BLaER1 (cell line): Measurements from ENCODE around the gene ARHGEF26.

Experiments
- H3K27ac ChIP-seq: shearing (Covaris generic); formaldehyde crosslinking; 2 replicates; pipeline ENCODE4 v1.8.1; 2022
- H3K27me3 ChIP-seq: shearing (Covaris generic); formaldehyde crosslinking; 2 replicates; pipeline ENCODE4 v1.8.1; 2022
- H3K36me3 ChIP-seq: shearing (Covaris generic); formaldehyde crosslinking; 2 replicates; pipeline ENCODE4 v1.8.1; 2022
- H3K4me1 ChIP-seq: shearing (Covaris generic); formaldehyde crosslinking; 2 replicates; pipeline ENCODE4 v1.8.1; 2022
- H3K4me2 ChIP-seq: shearing (Covaris generic); formaldehyde crosslinking; 2 replicates; pipeline ENCODE4 v1.8.1; 2022
- H3K4me3 ChIP-seq: shearing (Covaris generic); formaldehyde crosslinking; 2 replicates; pipeline ENCODE4 v1.8.1; 2022
- H3K9ac ChIP-seq: shearing (Covaris generic); formaldehyde crosslinking; 2 replicates; pipeline ENCODE4 v1.8.1; 2022
- H3K9me3 ChIP-seq: shearing (Covaris generic); formaldehyde crosslinking; 2 replicates; pipeline ENCODE4 v1.8.1; 2022
- H4K20me1 ChIP-seq: shearing (Covaris generic); formaldehyde crosslinking; 2 replicates; pipeline ENCODE4 v1.8.1; 2022
- Cebpa-rat ChIP-seq: shearing (Covaris generic); IDR thresholded peaks from 2 replicates; pipeline ENCODE4 v1.8.1; 2022

The ARHGEF26 gene

DNA sequence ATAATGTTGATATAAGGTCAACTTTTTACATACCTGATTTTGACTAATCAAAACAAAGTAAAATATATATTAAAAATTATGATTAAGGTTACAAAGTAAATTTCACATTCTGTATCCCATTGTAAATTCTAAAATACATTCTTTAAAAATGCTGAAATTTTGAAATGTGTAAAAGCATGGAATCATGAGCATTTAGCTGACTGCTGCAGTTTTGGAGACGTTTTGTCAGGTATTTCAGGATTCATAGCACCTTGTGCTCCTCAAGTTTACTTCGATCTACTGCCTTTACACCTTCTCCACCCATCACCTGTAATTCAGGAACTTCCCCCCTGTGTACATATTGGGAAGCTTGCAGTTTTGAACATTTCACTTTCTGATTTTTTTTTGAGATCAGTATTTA, 71.0 kb downstream of the ARHGEF26 start:
- no peaks in the 10 kb centered on the region for H3K27me3 ChIP-seq
- no peak overlapping the region for H3K9ac ChIP-seq
- H3K27ac ChIP-seq, result no peak overlapping the region
- H3K9me3 ChIP-seq, result no peaks in the 10 kb centered on the region
- H4K20me1 ChIP-seq, result no peaks in the 10 kb centered on the region
- H3K4me3 ChIP-seq, result no peak overlapping the region
- H3K4me1 ChIP-seq, result peaks cover 18% of the 10 kb centered on the region
- H3K4me2 ChIP-seq, result no peak overlapping the region
- no peaks in the 10 kb centered on the region for H3K36me3 ChIP-seq
- TF ChIP-seq Cebpa-rat, result no peak

GRCh38 chr3:154193000-154193615, 71.9 kb downstream of the ARHGEF26 start:
- Histone ChIP-seq H3K27ac (no peak overlapping the region), H3K4me2 (no peak overlapping the region), H3K9me3 (no peaks in the 10 kb centered on the region), H3K36me3 (no peaks in the 10 kb centered on the region), H3K4me1 (peaks cover 16% of the 10 kb centered on the region), H3K4me3 (no peak overlapping the region), H3K27me3 (no peaks in the 10 kb centered on the region), H3K9ac (no peak overlapping the region), H4K20me1 (no peaks in the 10 kb centered on the region)
- no peak for TF ChIP-seq Cebpa-rat

DNA sequence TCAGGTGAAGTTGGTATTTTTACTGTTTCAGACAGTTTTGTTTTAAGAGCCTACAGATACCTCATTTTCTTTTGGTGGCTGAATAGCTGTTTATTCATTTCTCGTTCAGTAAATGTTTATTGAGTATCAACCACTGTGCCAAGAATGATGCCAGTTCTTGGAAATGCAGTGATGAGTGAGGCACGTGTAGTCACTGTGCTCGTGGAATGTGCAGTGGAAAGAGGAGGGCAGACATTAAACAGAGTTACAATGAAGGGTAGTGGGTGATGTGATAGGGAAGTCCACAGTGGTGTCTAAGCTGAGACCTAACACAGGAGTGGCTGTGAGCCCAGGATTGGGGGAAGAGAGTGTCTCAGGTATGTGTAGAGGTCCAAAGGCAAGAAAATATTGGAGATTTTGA, 73.7 kb downstream of the ARHGEF26 start:
- Histone ChIP-seq H3K4me3 (no peak overlapping the region), H3K9ac (no peak overlapping the region), H3K27me3 (no peaks in the 10 kb centered on the region), H3K9me3 (no peaks in the 10 kb centered on the region), H3K27ac (no peak overlapping the region), H3K4me1 (no peaks in the 10 kb centered on the region), H4K20me1 (no peaks in the 10 kb centered on the region), H3K4me2 (no peak overlapping the region), H3K36me3 (no peaks in the 10 kb centered on the region)
- TF ChIP-seq Cebpa-rat, result no peak

DNA sequence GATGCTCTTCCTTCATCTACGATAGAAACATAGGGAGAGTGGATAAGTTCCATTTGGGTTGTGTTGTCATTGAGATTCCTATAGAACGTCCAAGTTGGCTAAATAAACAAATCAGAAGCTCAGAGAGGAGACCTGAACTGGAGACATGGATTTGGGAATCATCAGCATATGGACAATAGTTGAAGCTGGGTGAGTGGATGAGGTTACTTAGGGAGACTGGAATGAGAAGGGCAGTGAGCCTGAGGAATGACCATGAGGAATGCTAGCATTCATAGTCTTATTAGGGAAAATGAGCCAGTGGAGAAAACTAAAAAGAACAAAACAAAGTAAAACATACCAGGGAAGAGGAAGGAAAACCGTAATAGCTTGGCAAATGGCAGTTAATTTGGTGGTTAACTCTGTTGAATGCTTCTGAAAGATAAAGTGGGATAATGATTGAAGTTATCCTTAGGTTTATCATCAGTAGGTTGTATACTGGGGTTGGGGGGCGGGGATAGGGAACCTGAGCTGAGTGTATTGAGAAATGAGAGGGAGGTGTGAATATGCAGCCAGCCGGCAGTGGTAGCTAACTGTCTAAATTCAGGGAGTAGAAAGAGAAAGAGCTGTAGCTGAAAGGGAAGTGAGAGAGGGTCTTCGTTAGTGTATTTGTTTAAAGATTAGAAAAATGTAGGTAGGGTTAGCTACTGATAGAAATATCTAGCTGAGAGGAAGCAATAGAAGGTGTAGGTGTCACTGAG, 74.6 kb downstream of the ARHGEF26 start:
- Histone ChIP-seq H4K20me1 (no peaks in the 10 kb centered on the region), H3K27ac (no peak overlapping the region), H3K4me3 (no peak overlapping the region), H3K9me3 (no peaks in the 10 kb centered on the region), H3K36me3 (no peaks in the 10 kb centered on the region), H3K9ac (no peak overlapping the region), H3K4me1 (no peaks in the 10 kb centered on the region), H3K27me3 (no peaks in the 10 kb centered on the region), H3K4me2 (no peak overlapping the region)
- no peak for TF ChIP-seq Cebpa-rat

GRCh38 chr3:154197751-154198150, 76.6 kb downstream of the ARHGEF26 start:
- TF ChIP-seq Cebpa-rat, result no peak
- Histone ChIP-seq H3K27me3 (no peaks in the 10 kb centered on the region), H4K20me1 (no peaks in the 10 kb centered on the region), H3K9ac (no peak overlapping the region), H3K27ac (no peak overlapping the region), H3K4me1 (no peaks in the 10 kb centered on the region), H3K4me2 (no peak overlapping the region), H3K36me3 (no peaks in the 10 kb centered on the region), H3K4me3 (no peak overlapping the region), H3K9me3 (no peaks in the 10 kb centered on the region)

DNA sequence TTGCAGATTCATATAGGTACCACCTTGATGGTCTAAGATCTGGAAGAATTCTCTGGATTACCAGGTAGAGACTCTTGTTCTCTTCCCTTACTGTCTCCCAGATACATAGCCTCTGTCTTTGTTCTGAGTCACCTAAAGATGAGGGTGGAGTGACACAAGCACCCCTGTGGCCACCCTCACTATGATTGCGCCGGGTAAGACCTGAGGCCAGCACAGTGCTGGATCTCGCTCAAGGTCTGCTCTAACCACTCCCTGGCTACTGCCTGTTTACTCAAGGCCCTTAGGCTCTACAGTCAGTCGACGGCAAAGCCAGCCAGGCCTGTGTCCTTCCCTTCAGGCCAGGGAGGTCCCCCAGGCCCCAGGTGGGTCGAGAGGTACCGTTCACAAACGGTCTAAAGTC, 88.3 kb downstream of the ARHGEF26 start:
- Histone ChIP-seq H3K27ac (no peak overlapping the region), H3K9me3 (no peaks in the 10 kb centered on the region), H3K27me3 (no peaks in the 10 kb centered on the region), H3K4me1 (no peaks in the 10 kb centered on the region), H3K4me2 (no peak overlapping the region), H4K20me1 (no peaks in the 10 kb centered on the region), H3K4me3 (no peak overlapping the region), H3K9ac (no peak overlapping the region), H3K36me3 (no peaks in the 10 kb centered on the region)
- no peak for TF ChIP-seq Cebpa-rat

GRCh38 chr3:154210986-154211385, 89.8 kb downstream of the ARHGEF26 start:
- Histone ChIP-seq H3K27me3 (no peaks in the 10 kb centered on the region), H3K9ac (no peak overlapping the region), H3K9me3 (no peaks in the 10 kb centered on the region), H3K4me2 (no peak overlapping the region), H4K20me1 (no peaks in the 10 kb centered on the region), H3K4me3 (no peak overlapping the region), H3K4me1 (no peaks in the 10 kb centered on the region), H3K36me3 (no peaks in the 10 kb centered on the region), H3K27ac (no peak overlapping the region)
- no peak for TF ChIP-seq Cebpa-rat

- Histone ChIP-seq H3K4me2 (no peak overlapping the region), H3K36me3 (no peaks in the 10 kb centered on the region), H3K9me3 (no peaks in the 10 kb centered on the region), H3K9ac (no peak overlapping the region), H3K4me1 (peaks cover 7% of the 10 kb centered on the region; the same call in 1 of the 2 replicates), H3K4me3 (no peak overlapping the region), H3K27ac (no peak overlapping the region), H3K27me3 (no peaks in the 10 kb centered on the region), H4K20me1 (no peaks in the 10 kb centered on the region)
- no peak for TF ChIP-seq Cebpa-rat
Measured at GRCh38 chr3:154214306-154214705, 93.1 kb downstream of the ARHGEF26 start.

DNA sequence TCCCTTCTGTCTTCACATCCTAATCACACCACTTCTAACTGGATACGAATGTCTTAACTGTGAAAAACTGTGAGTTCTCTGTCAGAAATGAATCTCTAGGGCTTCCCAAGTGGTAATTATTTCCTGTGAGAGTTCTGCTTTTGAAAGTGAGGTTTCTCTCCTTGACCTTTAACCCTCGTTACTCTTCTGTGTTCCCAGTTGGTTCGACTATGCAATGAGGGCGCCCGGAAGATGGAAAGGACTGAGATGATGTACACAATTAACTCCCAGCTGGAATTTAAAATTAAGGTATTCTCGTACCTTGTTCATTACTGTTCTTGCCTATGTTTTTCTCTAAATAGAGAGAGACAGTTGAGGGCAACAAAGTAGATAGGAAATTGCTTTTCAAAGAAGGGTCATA, 96.5 kb downstream of the ARHGEF26 start:
- Histone ChIP-seq H3K27me3 (no peaks in the 10 kb centered on the region), H3K36me3 (no peaks in the 10 kb centered on the region), H3K4me3 (no peak overlapping the region), H3K9ac (no peak overlapping the region), H3K9me3 (no peaks in the 10 kb centered on the region), H3K4me1 (peaks cover 7% of the 10 kb centered on the region; the same call in 1 of the 2 replicates), H3K27ac (no peak overlapping the region), H3K4me2 (peak overlapping the region; percentile 47), H4K20me1 (no peaks in the 10 kb centered on the region)
- TF ChIP-seq Cebpa-rat, result no peak

GRCh38 chr3:154218728-154219127, 97.5 kb downstream of the ARHGEF26 start:
- no peak for TF ChIP-seq Cebpa-rat
- Histone ChIP-seq H3K4me1 (peaks cover 7% of the 10 kb centered on the region; the same call in 1 of the 2 replicates), H3K27ac (no peak overlapping the region), H3K4me3 (no peak overlapping the region), H3K27me3 (no peaks in the 10 kb centered on the region), H3K9me3 (no peaks in the 10 kb centered on the region), H3K9ac (no peak overlapping the region), H3K4me2 (no peak overlapping the region), H3K36me3 (no peaks in the 10 kb centered on the region), H4K20me1 (no peaks in the 10 kb centered on the region)
